Fibroblast of skin of abdomen (primary cell): ENCODE results near the gene ZNF181.

ENCODE experiments used
- DNase-seq: peaks from one replicate; pipeline ENCODE4 v3.0.0-alpha.2; 2013

ZNF181 gene

GRCh38 chr19:34759218-34759917 lies 25.3 kb downstream of the ZNF181 start:
- DNase-seq: no peak

GRCh38 chr19:34766386-34766785 lies 32.3 kb downstream of the ZNF181 start:
- DNase-seq: no peak

- DNase-seq: no peak
These were observed 33.9 kb downstream of the ZNF181 start for GRCh38 chr19:34767951-34768350.

- DNase-seq: peak; percentile 89
These were observed 38.9 kb downstream of the ZNF181 start, which contains the start of gene ZNF599 for GRCh38 chr19:34772697-34773554. Gene ZNF599 (minus strand): TSS chr19:34773215. CDS start chr19:34772841, 374 bp downstream.

GRCh38 chr19:34773555-34773864 lies 39.5 kb downstream of the ZNF181 start:
- DNase-seq: no peak

- no peak for DNase-seq
These were observed 40.8 kb downstream of the ZNF181 start for GRCh38 chr19:34774857-34775256.

- no peak for DNase-seq
These were observed 44.3 kb downstream of the ZNF181 start for GRCh38 chr19:34778342-34778741.

- no peak for DNase-seq
These were observed 45.6 kb downstream of the ZNF181 start for GRCh38 chr19:34779652-34780051.

GRCh38 chr19:34786236-34786635 lies 52.2 kb downstream of the ZNF181 start:
- no peak for DNase-seq

GRCh38 chr19:34787059-34787824 lies 53.2 kb downstream of the ZNF181 start:
- no peak for DNase-seq

GRCh38 chr19:34788074-34788473 lies 54.0 kb downstream of the ZNF181 start:
- DNase-seq: no peak

GRCh38 chr19:34793565-34793964 lies 59.5 kb downstream of the ZNF181 start:
- DNase-seq: no peak

- no peak for DNase-seq
These were observed 60.3 kb downstream of the ZNF181 start for GRCh38 chr19:34794066-34794960.
